Activated B cell treated with CpG ODN at 0.5 μM for 24 hours (primary cell): ENCODE results near the gene PLCB4. TPM values are rescaled to one million over a fixed set of nuclear protein-coding genes. Genes with fewer than 3 reads are reported as not detected.

Experiments used
- ATAC-seq: fragments of 200-7000 bp; cut with Tn5 transposase; one replicate; pipeline ENCODE4 v1.10.0; 2021; ENCODE audit warnings: low read depth, mild to moderate bottlenecking, moderate library complexity
- CTCF ChIA-PET: fragments of 350-600 bp; sonication (Branson Sonifier 250); formaldehyde crosslinking; loops from one replicate; lab custom pipeline; 2021; ENCODE audit warnings: antibody characterized with exemption; lab: Charles Lee
- POLR2A ChIA-PET: fragments of 350-600 bp; sonication (Branson Sonifier 250); formaldehyde crosslinking; loops from one replicate; lab custom pipeline; 2021; ENCODE audit warnings: antibody characterized with exemption; lab: Charles Lee
- DNase-seq: peaks from one replicate; pipeline ENCODE4 v3.0.0; 2022
- H3K27ac Mint-ChIP-seq: one replicate; pipeline ENCODE4 v1.8.0; 2020; ENCODE audit warnings: mixed read lengths
- H3K27me3 Mint-ChIP-seq: one replicate; pipeline ENCODE4 v1.8.0; 2021; ENCODE audit warnings: mixed read lengths
- H3K36me3 Mint-ChIP-seq: one replicate; pipeline ENCODE4 v1.8.0; 2021; ENCODE audit warnings: low read depth, mixed read lengths
- H3K4me1 Mint-ChIP-seq: one replicate; pipeline ENCODE4 v1.8.0; 2021; ENCODE audit warnings: mixed read lengths
- H3K4me3 Mint-ChIP-seq: one replicate; pipeline ENCODE4 v1.8.0; 2020; ENCODE audit warnings: mild to moderate bottlenecking, mixed read lengths
- H3K9me3 Mint-ChIP-seq: one replicate; pipeline ENCODE4 v1.8.0; 2020; ENCODE audit warnings: mixed read lengths
- CTCF ChIP-seq: fragments of 200-600 bp; IDR thresholded peaks from one replicate; pipeline ENCODE4 v1.8.0; 2022; ENCODE audit warnings: antibody characterized with exemption, mild to moderate bottlenecking
- intact Hi-C: fragments of 100-400 bp; cut with micrococcal nuclease; formaldehyde crosslinking; loops from one replicate; pipeline ENCODE4 v1.15.1; 2024
- total RNA-seq: library from RNA; stranded (reverse); gene quantifications from 2 replicates; pipeline ENCODE4 v1.2.3, GENCODE V29; 2022

Gene PLCB4
- total RNA-seq, 1 donor from 2014 or later: not detected

- ChIA-PET CTCF (no interaction called here), POLR2A (no interaction called here)
- no peak overlapping the region for H3K27ac Mint-ChIP-seq
- peaks cover 3% of the 10 kb centered on the region for H3K9me3 Mint-ChIP-seq
- DNase-seq (no peak), ATAC-seq (no peak)
- no peaks in the 10 kb centered on the region for H3K27me3 Mint-ChIP-seq
- intact Hi-C loops: no loop called here
- no peak overlapping the region for H3K4me3 Mint-ChIP-seq
- H3K36me3 Mint-ChIP-seq: no peaks in the 10 kb centered on the region
- H3K4me1 Mint-ChIP-seq: no peaks in the 10 kb centered on the region
- no peak for TF ChIP-seq CTCF
Measured at GRCh38 chr20:9281803-9282202, 212.9 kb downstream of the PLCB4 start.

- intact Hi-C loops: no loop called here
- Mint-ChIP-seq H3K4me1 (no peaks in the 10 kb centered on the region), H3K4me3 (no peak overlapping the region), H3K36me3 (no peaks in the 10 kb centered on the region), H3K27me3 (no peaks in the 10 kb centered on the region), H3K27ac (no peak overlapping the region), H3K9me3 (peaks cover 3% of the 10 kb centered on the region)
- CTCF ChIA-PET: no interaction called here
- DNase-seq (no peak), ATAC-seq (no peak)
- POLR2A ChIA-PET: no interaction called here
- TF ChIP-seq CTCF: no peak
Measured at GRCh38 chr20:9285617-9286016, 216.7 kb downstream of the PLCB4 start.

- DNase-seq (no peak), ATAC-seq (no peak)
- no peak for TF ChIP-seq CTCF
- Mint-ChIP-seq H3K4me3 (no peak overlapping the region), H3K36me3 (no peaks in the 10 kb centered on the region), H3K9me3 (peaks cover 3% of the 10 kb centered on the region), H3K27ac (no peak overlapping the region), H3K27me3 (no peaks in the 10 kb centered on the region), H3K4me1 (no peaks in the 10 kb centered on the region)
- POLR2A ChIA-PET: no interaction called here
- intact Hi-C loops: no loop called here
- CTCF ChIA-PET: no interaction called here
Measured at GRCh38 chr20:9286501-9287461, 217.9 kb downstream of the PLCB4 start.

- no peak for TF ChIP-seq CTCF
- Mint-ChIP-seq H3K36me3 (no peaks in the 10 kb centered on the region), H3K27me3 (no peaks in the 10 kb centered on the region), H3K9me3 (peaks cover 3% of the 10 kb centered on the region), H3K4me1 (no peaks in the 10 kb centered on the region), H3K27ac (no peak overlapping the region), H3K4me3 (no peak overlapping the region)
- CTCF ChIA-PET: no interaction called here
- no peak for DNase-seq
- no peak for ATAC-seq
- POLR2A ChIA-PET: no interaction called here
- intact Hi-C loops: no loop called here
Measured at GRCh38 chr20:9287826-9288225, 218.9 kb downstream of the PLCB4 start.

GRCh38 chr20:9290331-9290730 lies 221.4 kb downstream of the PLCB4 start:
- H3K9me3 Mint-ChIP-seq: no peaks in the 10 kb centered on the region
- no peak overlapping the region for H3K27ac Mint-ChIP-seq
- CTCF ChIA-PET: no interaction called here
- DNase-seq (no peak), ATAC-seq (no peak)
- H3K4me1 Mint-ChIP-seq: no peaks in the 10 kb centered on the region
- H3K36me3 Mint-ChIP-seq: no peaks in the 10 kb centered on the region
- no peaks in the 10 kb centered on the region for H3K27me3 Mint-ChIP-seq
- no peak for TF ChIP-seq CTCF
- no peak overlapping the region for H3K4me3 Mint-ChIP-seq
- POLR2A ChIA-PET: no interaction called here
- intact Hi-C loops: no loop called here
